Astrocyte (in vitro differentiated cells and primary cell): Measurements from ENCODE around the gene MAPKAP1. TPM values are rescaled to one million over a fixed set of nuclear protein-coding genes. Genes with fewer than 3 reads are reported as not detected.

ENCODE experiments used
- DNase-seq: peaks from one replicate; pipeline ENCODE4 v3.0.0-alpha.2; 2010; ENCODE audit warnings: low read depth
- FAIRE-seq: peaks from 2 replicates; lab custom pipeline; 2011; peaks lifted over from hg19 to GRCh38; lab: Jason Lieb, UNC
- H2AFZ ChIP-seq: 2 replicates; pipeline ENCODE4 v1.6.0; 2012; ENCODE audit warnings: low read depth, low read length, inconsistent platforms
- H3K27ac ChIP-seq: 2 replicates; pipeline ENCODE4 v1.5.1; 2011; ENCODE audit warnings: low read depth, low read length, inconsistent platforms
- H3K27me3 ChIP-seq: 2 replicates; pipeline ENCODE4 v1.6.0; 2011; ENCODE audit warnings: low read length, inconsistent platforms; ENCODE audit not compliant: insufficient read depth
- H3K36me3 ChIP-seq: 2 replicates; pipeline ENCODE4 v1.5.1; 2011; ENCODE audit warnings: low read length, inconsistent platforms; ENCODE audit not compliant: insufficient read depth
- H3K4me1 ChIP-seq: 2 replicates; pipeline ENCODE4 v1.5.1; 2011; ENCODE audit warnings: low read length, inconsistent platforms; ENCODE audit not compliant: insufficient read depth
- H3K4me2 ChIP-seq: 2 replicates; pipeline ENCODE4 v1.6.0; 2012; ENCODE audit warnings: low read length, inconsistent platforms
- H3K4me3 ChIP-seq: 2 replicates; pipeline ENCODE4 v1.5.1; 2011; ENCODE audit warnings: low read depth, mild to moderate bottlenecking, low read length, inconsistent platforms; ENCODE audit not compliant: insufficient read depth
- H3K79me2 ChIP-seq: 2 replicates; pipeline ENCODE4 v1.6.0; 2012; ENCODE audit warnings: mild to moderate bottlenecking, low read length, inconsistent platforms; ENCODE audit not compliant: insufficient read depth
- H3K9ac ChIP-seq: 2 replicates; pipeline ENCODE4 v1.6.0; 2012; ENCODE audit warnings: mild to moderate bottlenecking, low read length, inconsistent platforms
- H3K9me3 ChIP-seq: 2 replicates; pipeline ENCODE4 v1.5.1; 2012; ENCODE audit warnings: low read depth, mild to moderate bottlenecking, low read length, inconsistent platforms; ENCODE audit not compliant: insufficient read depth
- H4K20me1 ChIP-seq: 2 replicates; pipeline ENCODE4 v1.6.0; 2012; ENCODE audit warnings: low read length, inconsistent platforms; ENCODE audit not compliant: insufficient read depth
- H3K27ac Mint-ChIP-seq: one replicate; pipeline ENCODE4 v1.8.0; 2021; ENCODE audit warnings: mild to moderate bottlenecking, mixed read lengths; ENCODE audit not compliant: unreplicated experiment
- H3K27me3 Mint-ChIP-seq: one replicate; pipeline ENCODE4 v1.8.0; 2021; ENCODE audit warnings: low read depth, mixed read lengths; ENCODE audit not compliant: unreplicated experiment
- H3K36me3 Mint-ChIP-seq: one replicate; pipeline ENCODE4 v1.8.0; 2021; ENCODE audit warnings: low read depth, mixed read lengths; ENCODE audit not compliant: unreplicated experiment
- H3K4me1 Mint-ChIP-seq: one replicate; pipeline ENCODE4 v1.8.0; 2021; ENCODE audit warnings: low read depth, mixed read lengths; ENCODE audit not compliant: unreplicated experiment
- H3K4me3 Mint-ChIP-seq: one replicate; pipeline ENCODE4 v1.8.0; 2021; ENCODE audit warnings: mild to moderate bottlenecking, moderate library complexity, mixed read lengths; ENCODE audit not compliant: unreplicated experiment
- H3K9me3 Mint-ChIP-seq: one replicate; pipeline ENCODE4 v1.8.0; 2021; ENCODE audit warnings: mild to moderate bottlenecking, mixed read lengths; ENCODE audit not compliant: unreplicated experiment
- CTCF ChIP-seq: IDR thresholded peaks from 2 replicates; pipeline ENCODE4 v1.5.1; 2011; ENCODE audit warnings: low read depth, mild to moderate bottlenecking, inconsistent platforms, low read length, moderate library complexity; ENCODE audit not compliant: insufficient read depth
- EZH2 ChIP-seq: IDR thresholded peaks from 2 replicates; pipeline ENCODE4 v1.6.1; 2012; ENCODE audit warnings: mild to moderate bottlenecking, low read length, inconsistent platforms; ENCODE audit not compliant: insufficient read depth
- total RNA-seq: library from RNA; stranded (reverse); gene quantifications from 2 replicates; pipeline ENCODE4 v1.2.1, GENCODE V29; 2021

Gene MAPKAP1
- total RNA-seq, 1 donor from 2014 or later, result 109 TPM

GRCh38 chr9:125750627-125751011 lies 43.6 kb upstream of the MAPKAP1 start:
- Histone ChIP-seq H3K4me2 (peak overlapping the region; percentile 93), H3K27ac (peak overlapping the region; percentile 29), H2AFZ (no peak overlapping the region), H3K4me1 (peaks cover 14% of the 10 kb centered on the region), H3K9me3 (no peaks in the 10 kb centered on the region), H4K20me1 (peaks cover 12% of the 10 kb centered on the region), H3K9ac (peak overlapping the region; percentile 81), H3K27me3 (no peaks in the 10 kb centered on the region), H3K4me3 (peak overlapping the region; percentile 72), H3K36me3 (peaks cover 7% of the 10 kb centered on the region), H3K79me2 (peaks cover 83% of the 10 kb centered on the region)
- Mint-ChIP-seq H3K27ac (peak overlapping the region; percentile 22), H3K4me1 (peaks cover 22% of the 10 kb centered on the region), H3K36me3 (no peaks in the 10 kb centered on the region), H3K27me3 (no peaks in the 10 kb centered on the region), H3K4me3 (peak overlapping the region; percentile 89), H3K9me3 (no peaks in the 10 kb centered on the region)
- DNase-seq (no peak), FAIRE-seq (no peak)
- TF ChIP-seq CTCF (no peak), EZH2 (no peak)

GRCh38 chr9:125749951-125750626 lies 43.1 kb upstream of the MAPKAP1 start:
- H3K27ac ChIP-seq, result peak overlapping the region; percentile 29
- peaks cover 77% of the 10 kb centered on the region for H3K79me2 ChIP-seq
- FAIRE-seq (no peak), DNase-seq (no peak)
- H2AFZ ChIP-seq, result no peak overlapping the region
- peak overlapping the region; percentile 81 for H3K9ac ChIP-seq
- H3K36me3 Mint-ChIP-seq, result no peaks in the 10 kb centered on the region
- peak overlapping the region; percentile 89 for H3K4me3 Mint-ChIP-seq
- no peaks in the 10 kb centered on the region for H3K27me3 Mint-ChIP-seq
- peaks cover 8% of the 10 kb centered on the region for H4K20me1 ChIP-seq
- H3K27me3 ChIP-seq, result no peaks in the 10 kb centered on the region
- peaks cover 20% of the 10 kb centered on the region for H3K4me1 ChIP-seq
- H3K4me1 Mint-ChIP-seq, result peaks cover 27% of the 10 kb centered on the region
- H3K9me3 Mint-ChIP-seq, result no peaks in the 10 kb centered on the region
- H3K4me2 ChIP-seq, result peak overlapping the region; percentile 93
- H3K36me3 ChIP-seq, result peaks cover 7% of the 10 kb centered on the region
- peak overlapping the region; percentile 72 for H3K4me3 ChIP-seq
- no peaks in the 10 kb centered on the region for H3K9me3 ChIP-seq
- no peak overlapping the region for H3K27ac Mint-ChIP-seq
- no peak for TF ChIP-seq EZH2
- no peak for TF ChIP-seq CTCF
